ENCODE measurements around the gene CYP11A1. TPM values are rescaled to one million over a fixed set of nuclear protein-coding genes. Genes with fewer than 3 reads are reported as not detected.
A peak's percentile ranks its signal among the peaks of the same experiment; 100 is the strongest.

The CYP11A1 gene
- total RNA-seq, 3 donors from 2014 or later = 0.52 to 0.82 (median 0.60) TPM

- H3K4me1 ChIP-seq (ENCODE audit: low read depth) = no peaks in the 10 kb centered on the region
- DNase-seq = peak in 1 of 3 donors; percentile 28
- no peaks in the 10 kb centered on the region for H3K36me3 ChIP-seq (ENCODE audit: low read depth)
- peak; percentile 23 for ATAC-seq
- intact Hi-C loops (cut with DNase I, micrococcal nuclease) = loop anchor here in 1 of 2 donors (10.0 kb wide), 2 partner anchors 187 to 347 kb away; no protein-coding TSS in a partner anchor
- TF ChIP-seq CTCF (IDR thresholded peaks at IDR 0.05) = no peak
- no peak overlapping the region for H3K4me3 ChIP-seq
- no peaks in the 10 kb centered on the region for H3K9me3 ChIP-seq
Observed at GRCh38 chr15:74311734-74312444, 55.6 kb downstream of the CYP11A1 start.

GRCh38 chr15:74307827-74308811 is 59.3 kb downstream of the CYP11A1 start:
- DNase-seq (peak in 2 of 3 donors; percentile 39 to 65), ATAC-seq (peak; percentile 65)
- Histone ChIP-seq H3K9me3 (no peaks in the 10 kb centered on the region), H3K4me3 (no peak overlapping the region), H3K36me3 (ENCODE audit: low read depth) (no peaks in the 10 kb centered on the region), H3K4me1 (ENCODE audit: low read depth) (no peaks in the 10 kb centered on the region)
- intact Hi-C loops (cut with DNase I, micrococcal nuclease) = no loop called here
- no peak for TF ChIP-seq CTCF (IDR thresholded peaks at IDR 0.05)

GRCh38 chr15:74306781-74307217 is 60.6 kb downstream of the CYP11A1 start:
- no peaks in the 10 kb centered on the region for H3K9me3 ChIP-seq
- no peaks in the 10 kb centered on the region for H3K36me3 ChIP-seq (ENCODE audit: low read depth)
- intact Hi-C loops (cut with DNase I, micrococcal nuclease) = no loop called here
- TF ChIP-seq CTCF (IDR thresholded peaks at IDR 0.05) = no peak
- no peak overlapping the region for H3K4me3 ChIP-seq
- DNase-seq (no peak), ATAC-seq (no peak)
- no peaks in the 10 kb centered on the region for H3K4me1 ChIP-seq (ENCODE audit: low read depth)

- Histone ChIP-seq H3K9me3 (no peaks in the 10 kb centered on the region), H3K4me1 (ENCODE audit: low read depth) (no peaks in the 10 kb centered on the region), H3K4me3 (no peak overlapping the region), H3K36me3 (ENCODE audit: low read depth) (no peaks in the 10 kb centered on the region)
- no peak for DNase-seq
- no peak for TF ChIP-seq CTCF (IDR thresholded peaks at IDR 0.05)
- intact Hi-C loops (cut with DNase I, micrococcal nuclease) = no loop called here
- ATAC-seq = no peak
Observed at GRCh38 chr15:74305687-74306086, 61.8 kb downstream of the CYP11A1 start.

GRCh38 chr15:74304431-74304830 is 63.0 kb downstream of the CYP11A1 start:
- TF ChIP-seq CTCF (IDR thresholded peaks at IDR 0.05) = no peak
- Histone ChIP-seq H3K36me3 (ENCODE audit: low read depth) (no peaks in the 10 kb centered on the region), H3K9me3 (no peaks in the 10 kb centered on the region), H3K4me1 (ENCODE audit: low read depth) (no peaks in the 10 kb centered on the region), H3K4me3 (no peak overlapping the region)
- intact Hi-C loops (cut with DNase I, micrococcal nuclease) = no loop called here
- ATAC-seq (no peak), DNase-seq (no peak)

All from mucosa of descending colon (tissue), 3 donors.